H9 (cell line): ENCODE data around the gene MINDY4. TPM values are rescaled to one million over a fixed set of nuclear protein-coding genes. Genes with fewer than 3 reads are reported as not detected.

ENCODE experiments used
- DNase-seq: peaks from one replicate; pipeline ENCODE4 v3.0.0-alpha.2; 2017
- H2AFZ ChIP-seq: one replicate; pipeline ENCODE4 v1.6.1; 2013; ENCODE audit warnings: mild to moderate bottlenecking, low read length, control low read depth, moderate library complexity
- H2AK5ac ChIP-seq: 2 replicates; pipeline ENCODE4 v1.6.1; 2013; ENCODE audit warnings: low read length, control low read depth, mixed read lengths; ENCODE audit not compliant: insufficient read length
- H2BK120ac ChIP-seq: one replicate; pipeline ENCODE4 v1.6.1; 2013; ENCODE audit warnings: low read depth, mild to moderate bottlenecking, low read length, control low read depth, inconsistent platforms; ENCODE audit not compliant: poor library complexity, severe bottlenecking
- H2BK12ac ChIP-seq: 2 replicates; pipeline ENCODE4 v1.6.1; 2013; ENCODE audit warnings: low read length, control low read depth, mixed read lengths, low read depth; ENCODE audit not compliant: insufficient read length
- H2BK15ac ChIP-seq: 2 replicates; pipeline ENCODE4 v1.6.1; 2013; ENCODE audit warnings: low read depth, low read length, control low read depth
- H2BK20ac ChIP-seq: one replicate; pipeline ENCODE4 v1.6.1; 2013; ENCODE audit warnings: low read depth, mild to moderate bottlenecking, low read length, control low read depth, inconsistent platforms; ENCODE audit not compliant: poor library complexity, severe bottlenecking
- H2BK5ac ChIP-seq: 2 replicates; pipeline ENCODE4 v1.6.1; 2013; ENCODE audit warnings: low read length, control low read depth, mixed read lengths; ENCODE audit not compliant: insufficient read length
- H3K14ac ChIP-seq: 2 replicates; pipeline ENCODE4 v1.6.1; 2013; ENCODE audit warnings: low read length, control low read depth; ENCODE audit not compliant: insufficient read depth
- H3K18ac ChIP-seq: 2 replicates; pipeline ENCODE4 v1.6.1; 2013; ENCODE audit warnings: low read depth, mild to moderate bottlenecking, mixed read lengths, low read length, control low read depth; ENCODE audit not compliant: insufficient read length
- H3K23ac ChIP-seq: 2 replicates; pipeline ENCODE4 v1.6.1; 2013; ENCODE audit warnings: low read length, control low read depth, mixed read lengths, low read depth; ENCODE audit not compliant: insufficient read length
- H3K23me2 ChIP-seq: 2 replicates; pipeline ENCODE4 v1.6.1; 2013; ENCODE audit warnings: low read depth, mild to moderate bottlenecking, mixed read lengths, low read length, control low read depth; ENCODE audit not compliant: insufficient read length, poor library complexity, severe bottlenecking
- H3K27ac ChIP-seq: 2 replicates; pipeline ENCODE4 v1.5.1; 2013; ENCODE audit warnings: low read length, control low read depth, mixed read lengths, low read depth; ENCODE audit not compliant: insufficient read length
- H3K27me3 ChIP-seq: 2 replicates; pipeline ENCODE4 v1.6.1; 2013; ENCODE audit warnings: low read length, control low read depth, inconsistent platforms; ENCODE audit not compliant: insufficient read depth
- H3K4ac ChIP-seq: 2 replicates; pipeline ENCODE4 v1.6.1; 2013; ENCODE audit warnings: low read depth, mild to moderate bottlenecking, control low read depth, inconsistent platforms, low read length, moderate library complexity
- H3K4me1 ChIP-seq: 2 replicates; pipeline ENCODE4 v1.6.1; 2013; ENCODE audit warnings: low read length, control low read depth, inconsistent platforms; ENCODE audit not compliant: insufficient read depth
- H3K4me2 ChIP-seq: 2 replicates; pipeline ENCODE4 v1.6.1; 2013; ENCODE audit warnings: low read length, control low read depth, mixed read lengths; ENCODE audit not compliant: insufficient read length, insufficient read depth
- H3K56ac ChIP-seq: 2 replicates; pipeline ENCODE4 v1.6.1; 2013; ENCODE audit warnings: low read depth, mild to moderate bottlenecking, mixed read lengths, low read length, control low read depth; ENCODE audit not compliant: insufficient read length
- H3K79me1 ChIP-seq: 2 replicates; pipeline ENCODE4 v1.6.1; 2013; ENCODE audit warnings: low read depth, mild to moderate bottlenecking, moderate library complexity, low read length, control low read depth, inconsistent platforms; ENCODE audit not compliant: insufficient read depth, poor library complexity, severe bottlenecking
- H3K79me2 ChIP-seq: 2 replicates; pipeline ENCODE4 v1.6.1; 2013; ENCODE audit warnings: low read length, control low read depth, inconsistent platforms; ENCODE audit not compliant: insufficient read depth
- H3K9ac ChIP-seq: 2 replicates; pipeline ENCODE4 v1.6.1; 2013; ENCODE audit warnings: low read length, control low read depth, mixed read lengths; ENCODE audit not compliant: insufficient read length; ENCODE audit errors: extremely low read depth
- H3K9me3 ChIP-seq: one replicate; pipeline ENCODE4 v1.6.1; 2013; ENCODE audit warnings: low read depth, low read length, inconsistent platforms; ENCODE audit not compliant: control insufficient read depth
- H3T11ph ChIP-seq: one replicate; pipeline ENCODE4 v1.6.1; 2013; ENCODE audit warnings: mild to moderate bottlenecking, low read length, control low read depth, inconsistent platforms
- H4K20me1 ChIP-seq: one replicate; pipeline ENCODE4 v1.6.1; 2013; ENCODE audit not compliant: control insufficient read depth, insufficient read length, insufficient read depth
- H4K5ac ChIP-seq: 2 replicates; pipeline ENCODE4 v1.6.1; 2013; ENCODE audit warnings: low read depth, mild to moderate bottlenecking, mixed read lengths, low read length, control low read depth; ENCODE audit not compliant: insufficient read length
- H4K8ac ChIP-seq: replicated peaks from 2 replicates; pipeline ENCODE4 v1.6.1; 2013; ENCODE audit warnings: low read length, control low read depth, mixed read lengths, low read depth; ENCODE audit not compliant: insufficient read length
- H4K91ac ChIP-seq: 2 replicates; pipeline ENCODE4 v1.6.1; 2013; ENCODE audit warnings: low read depth, mild to moderate bottlenecking, moderate library complexity, mixed read lengths, low read length, control low read depth; ENCODE audit not compliant: insufficient read length
- H3K27ac Mint-ChIP-seq, 3 experiments: 2 replicates in 2 of 3; 3 replicates in 1 of 3; pipeline ENCODE4 v1.8.0; 2020 to 2021; ENCODE audit warnings: mixed read lengths in 3 of 3, mild to moderate bottlenecking in 1 of 3, moderate library complexity in 1 of 3
- H3K27me3 Mint-ChIP-seq: 2 replicates; pipeline ENCODE4 v1.8.0; 2021; ENCODE audit warnings: low read depth, mild to moderate bottlenecking, moderate library complexity, mixed read lengths
- H3K36me3 Mint-ChIP-seq, 3 experiments: 2 replicates in 2 of 3; 3 replicates in 1 of 3; pipeline ENCODE4 v1.8.0; 2020 to 2021; ENCODE audit warnings: low read depth in 3 of 3, mixed read lengths in 3 of 3; ENCODE audit not compliant: insufficient read depth in 1 of 3
- H3K4me1 Mint-ChIP-seq, 2 experiments: 2 replicates each; pipeline ENCODE4 v1.8.0; 2020; ENCODE audit warnings: mixed read lengths in 2 of 2
- H3K4me3 Mint-ChIP-seq, 2 experiments: 2 replicates in 1 of 2; 3 replicates in 1 of 2; pipeline ENCODE4 v1.8.0; 2020 to 2021; ENCODE audit warnings: mild to moderate bottlenecking in 2 of 2, mixed read lengths in 2 of 2, moderate library complexity in 1 of 2
- H3K9me3 Mint-ChIP-seq, 2 experiments: 2 replicates in 1 of 2; 3 replicates in 1 of 2; pipeline ENCODE4 v1.8.0; 2020; ENCODE audit warnings: mild to moderate bottlenecking in 2 of 2, mixed read lengths in 2 of 2, moderate library complexity in 1 of 2
- WGBS: extraction: QIAGEN DNeasy Blood & Tissue Kit; methylation state at CpG from one replicate; pipeline ENCODE4 v1.1.7; 2013; ENCODE audit warnings: missing lambda C conversion rate, low lambda C conversion rate, mixed read lengths; ENCODE audit not compliant: insufficient read length; ENCODE audit errors: extremely low coverage; 5-methylcytosine and 5-hydroxymethylcytosine counted together
- total RNA-seq: library from RNA; stranded (reverse); gene quantifications from 2 replicates; pipeline ENCODE4 v1.2.1, GENCODE V29; 2021
- TF ChIP-seq, protein P1 (sequence below): fragments of 200-600 bp; sonication (generic); conservative IDR thresholded peaks from 3 replicates; pipeline ENCODE4 v1.8.0; 2021; ENCODE audit warnings: antibody characterized with exemption, mild to moderate bottlenecking

Gene MINDY4
- total RNA-seq, 1 experiment from 2014 or later = 3.1 TPM

DNA sequence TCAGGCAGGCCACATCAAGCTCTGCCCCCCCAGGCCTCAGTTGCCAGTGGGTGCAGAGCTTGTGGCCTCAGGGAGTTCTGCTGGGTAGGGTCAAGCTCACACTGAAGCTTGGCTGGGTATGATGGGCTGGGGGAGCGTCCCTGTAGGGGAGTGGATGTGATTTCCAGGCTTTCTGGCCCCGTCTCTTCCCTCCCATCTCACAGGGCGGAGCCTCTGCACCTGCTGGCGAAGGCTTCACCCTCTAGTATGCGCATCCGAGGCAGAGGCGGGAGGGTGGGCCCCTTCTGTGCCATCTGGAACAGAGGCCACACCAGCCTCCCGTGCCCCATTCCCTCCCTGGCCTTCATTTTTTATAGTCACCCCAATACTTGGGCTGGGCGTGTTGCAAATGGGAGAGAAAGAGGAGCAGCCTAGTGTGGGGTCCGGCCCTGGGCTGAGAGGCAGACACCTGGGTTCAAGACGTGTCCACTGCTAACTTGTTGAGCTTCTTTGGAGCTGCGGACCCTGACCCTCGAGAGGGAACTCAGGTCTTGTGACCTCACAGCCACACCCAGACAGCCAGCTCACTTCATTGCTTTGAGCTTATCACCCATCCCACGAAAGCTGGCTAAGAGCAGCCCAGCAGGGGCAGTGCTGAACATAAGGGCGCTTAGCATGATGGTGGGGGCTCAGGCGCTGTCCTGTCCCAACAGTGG is 142.8 kb downstream of the MINDY4 start:
- no peak overlapping the region for H4K8ac ChIP-seq
- no peak overlapping the region for H3K18ac ChIP-seq
- no peaks in the 10 kb centered on the region for H3K9me3 ChIP-seq
- H2BK5ac ChIP-seq = no peak overlapping the region
- H3T11ph ChIP-seq = no peak overlapping the region
- H3K4me2 ChIP-seq = no peak overlapping the region
- no peaks in the 10 kb centered on the region for H3K4me1 ChIP-seq
- H2BK12ac ChIP-seq = no peak overlapping the region
- H3K27me3 ChIP-seq = no peaks in the 10 kb centered on the region
- WGBS = no CpG with 5 or more reads among the region's 16 CpGs
- H3K27ac ChIP-seq = no peak overlapping the region
- H3K56ac ChIP-seq = no peak overlapping the region
- DNase-seq = no peak
- Mint-ChIP-seq H3K27ac (no peak overlapping the region; a peak in 1 of 7 replicates), H3K27me3 (peaks cover 2% of the 10 kb centered on the region), H3K4me1 (peaks cover 11 to 43% of the 10 kb centered on the region in 2 experiments), H3K36me3 (no peaks in the 10 kb centered on the region), H3K4me3 (no peak overlapping the region), H3K9me3 (no peaks in the 10 kb centered on the region)
- H3K23me2 ChIP-seq = no peaks in the 10 kb centered on the region
- H2BK120ac ChIP-seq = no peak overlapping the region
- TF ChIP-seq, protein P1, sequence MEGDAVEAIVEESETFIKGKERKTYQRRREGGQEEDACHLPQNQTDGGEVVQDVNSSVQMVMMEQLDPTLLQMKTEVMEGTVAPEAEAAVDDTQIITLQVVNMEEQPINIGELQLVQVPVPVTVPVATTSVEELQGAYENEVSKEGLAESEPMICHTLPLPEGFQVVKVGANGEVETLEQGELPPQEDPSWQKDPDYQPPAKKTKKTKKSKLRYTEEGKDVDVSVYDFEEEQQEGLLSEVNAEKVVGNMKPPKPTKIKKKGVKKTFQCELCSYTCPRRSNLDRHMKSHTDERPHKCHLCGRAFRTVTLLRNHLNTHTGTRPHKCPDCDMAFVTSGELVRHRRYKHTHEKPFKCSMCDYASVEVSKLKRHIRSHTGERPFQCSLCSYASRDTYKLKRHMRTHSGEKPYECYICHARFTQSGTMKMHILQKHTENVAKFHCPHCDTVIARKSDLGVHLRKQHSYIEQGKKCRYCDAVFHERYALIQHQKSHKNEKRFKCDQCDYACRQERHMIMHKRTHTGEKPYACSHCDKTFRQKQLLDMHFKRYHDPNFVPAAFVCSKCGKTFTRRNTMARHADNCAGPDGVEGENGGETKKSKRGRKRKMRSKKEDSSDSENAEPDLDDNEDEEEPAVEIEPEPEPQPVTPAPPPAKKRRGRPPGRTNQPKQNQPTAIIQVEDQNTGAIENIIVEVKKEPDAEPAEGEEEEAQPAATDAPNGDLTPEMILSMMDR = no peak
- H4K91ac ChIP-seq = no peak overlapping the region
- H3K14ac ChIP-seq = no peak overlapping the region; the same call in 1 of the 2 replicates
- H3K79me2 ChIP-seq = no peaks in the 10 kb centered on the region
- no peak overlapping the region for H2AK5ac ChIP-seq
- H2BK20ac ChIP-seq = no peak overlapping the region
- H2BK15ac ChIP-seq = no peak overlapping the region
- no peak overlapping the region for H3K9ac ChIP-seq
- no peak overlapping the region for H3K4ac ChIP-seq
- H3K23ac ChIP-seq = no peak overlapping the region
- no peaks in the 10 kb centered on the region for H3K79me1 ChIP-seq
- no peaks in the 10 kb centered on the region for H4K20me1 ChIP-seq
- H4K5ac ChIP-seq = no peak overlapping the region
- H2AFZ ChIP-seq = no peak overlapping the region
